ENCODE measurements around the gene TBCA. TPM values are rescaled to one million over a fixed set of nuclear protein-coding genes. Genes with fewer than 3 reads are reported as not detected.

The TBCA gene
- total and polyA plus RNA-seq, 2 donors (not counting 3 experiments of a cell fraction or from before 2014, with no cell fraction given): 48.2 to 206 TPM

DNA sequence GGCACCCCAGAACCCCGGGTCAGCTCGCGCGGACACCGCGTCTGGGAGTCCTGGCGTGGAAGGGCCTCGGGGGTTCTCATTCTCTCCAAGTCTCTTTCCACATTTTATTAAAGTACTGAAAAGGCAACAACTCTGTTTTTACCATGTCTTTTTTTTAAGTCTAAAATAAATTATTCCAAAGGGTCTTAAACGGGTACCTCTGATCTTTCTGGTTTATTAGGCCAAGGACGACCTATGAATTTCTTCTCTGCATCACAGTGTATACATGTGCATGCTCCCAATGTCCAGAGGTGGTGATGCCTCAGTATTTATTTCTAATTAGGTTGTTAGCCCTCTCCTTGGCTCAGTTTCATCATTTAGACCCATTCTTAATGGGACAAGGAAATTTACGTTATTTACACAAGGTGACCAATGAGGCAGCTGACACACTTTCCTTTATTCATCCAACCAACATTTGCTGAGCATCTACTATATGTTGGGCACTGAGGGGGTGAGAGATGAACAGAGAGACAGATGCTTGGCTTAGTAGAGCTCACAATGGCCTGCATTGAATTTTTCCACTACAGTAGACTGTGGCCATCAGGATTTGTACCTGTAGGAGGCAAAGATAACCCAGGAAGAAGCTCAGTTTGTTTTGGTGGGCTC is 130.0 kb downstream of the TBCA start:
- Histone ChIP-seq H3K4me3 (replicated peaks in 1 of 3; ENCODE audit: insufficient read depth in 1 of 3, low read depth in 1 of 3, low read length in 3 of 3) (no peak overlapping the region), H3K4me2 (ENCODE audit: insufficient read depth, low read length) (no peak overlapping the region), H3K4me1 (ENCODE audit: control insufficient read depth, extremely low read depth, insufficient read depth, low read length) (peaks cover 5% of the 10 kb centered on the region), H3K9me3 (replicated peaks; ENCODE audit: control insufficient read depth, insufficient read depth, low read length) (no peaks in the 10 kb centered on the region), H3K9me1 (replicated peaks; ENCODE audit: control insufficient read depth, extremely low read depth, insufficient read depth, low read length) (no peaks in the 10 kb centered on the region), H3K36me3 (ENCODE audit: control insufficient read depth in 2 of 2, extremely low read depth in 1 of 2, insufficient read depth in 2 of 2, low read length in 2 of 2) (no peaks in the 10 kb centered on the region), H3K27me3 (ENCODE audit: control insufficient read depth in 2 of 2, insufficient read depth in 2 of 2, low read length in 2 of 2) (peaks cover 65 to 92% of the 10 kb centered on the region in 2 experiments), H3K27ac (ENCODE audit: insufficient read depth, low read depth, low read length) (no peak overlapping the region), H3K79me2 (ENCODE audit: control insufficient read depth, insufficient read depth, low read length) (no peaks in the 10 kb centered on the region), H2AFZ (ENCODE audit: low read depth, low read length) (no peak overlapping the region), H4K20me1 (replicated peaks; ENCODE audit: control insufficient read depth, extremely low read depth, insufficient read depth, low read length) (peaks cover 2% of the 10 kb centered on the region), H3K9ac (replicated peaks; ENCODE audit: extremely low read depth, insufficient read depth, low read length) (no peak overlapping the region)
- ChIA-PET POLR2A (no interaction called here), CTCF (interaction anchor here (0.9 to 2.4 kb wide), 11 partner anchors 9 to 654 kb away, joined by 3 to 8 read pairs (median 4); no protein-coding TSS in a partner anchor)
- no TSS peak for BruUV-seq (replicated peaks)
- FAIRE-seq: no peak
- DNase-seq (ENCODE audit: low read depth, low spot score): no peak
- dilution Hi-C loops (cut with MboI; ENCODE audit: extremely low pct_ligation_motif_present, low sequenced_read_pairs): no loop called here
- intact Hi-C loops (cut with micrococcal nuclease): loop anchor here (1.0 to 10.0 kb wide), 6 partner anchors 15 to 649 kb away; partner anchors contain the start of genes AP3B1 and TBCA
- TF ChIP-seq EZH2 (IDR thresholded peaks at IDR 0.05; ENCODE audit: borderline replicate concordance, low read depth, low read length, severe bottlenecking): peak; percentile 15
- no peak for TF ChIP-seq FOS (IDR thresholded peaks at IDR 0.05; ENCODE audit: borderline replicate concordance, insufficient read depth, low read length)

DNA sequence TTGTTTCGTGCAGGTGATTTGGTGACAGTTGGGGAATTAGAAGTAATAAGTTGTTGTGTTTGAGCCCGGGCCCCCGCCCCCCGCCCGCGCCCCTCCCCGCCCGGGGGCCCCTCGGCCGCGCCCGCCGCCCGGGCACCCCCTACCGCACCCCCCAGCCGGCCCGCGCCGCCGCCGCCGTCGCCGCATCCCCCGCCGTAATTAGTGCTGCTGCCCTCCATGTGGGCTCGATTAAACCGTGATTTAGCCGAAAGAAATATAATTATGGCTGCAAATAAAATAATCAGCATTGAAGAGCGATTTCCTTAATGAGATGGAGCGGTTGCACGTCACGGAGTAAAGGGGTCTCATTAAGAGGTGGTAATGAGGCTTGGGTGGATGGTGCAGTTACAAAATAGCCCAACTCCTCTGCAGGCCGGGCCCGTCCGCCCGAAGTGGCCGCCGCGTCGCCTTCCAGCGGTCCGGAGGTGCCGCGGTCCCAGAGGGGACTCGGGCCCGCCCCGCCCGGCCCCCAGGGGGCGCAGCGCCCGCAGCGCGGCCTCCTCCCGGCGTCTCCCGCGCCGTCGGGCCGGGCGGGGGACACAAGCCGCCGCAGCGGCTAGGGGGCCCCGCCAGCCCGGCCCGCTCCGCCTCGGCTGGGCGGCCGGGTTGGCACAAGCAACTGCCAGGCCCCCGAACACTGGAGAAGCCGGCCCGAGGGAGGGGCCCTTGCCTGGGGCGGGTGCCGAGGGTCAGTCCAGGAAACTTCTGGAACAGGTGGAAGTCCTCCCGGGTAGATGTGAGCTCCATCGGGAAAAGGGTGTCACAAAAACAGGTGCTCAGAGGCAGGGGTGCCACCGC is 130.8 kb downstream of the TBCA start:
- H3K36me3 ChIP-seq (ENCODE audit: control insufficient read depth in 2 of 2, extremely low read depth in 1 of 2, insufficient read depth in 2 of 2, low read length in 2 of 2): no peaks in the 10 kb centered on the region
- no peak for FAIRE-seq
- no peak overlapping the region for H3K27ac ChIP-seq (ENCODE audit: insufficient read depth, low read depth, low read length)
- TF ChIP-seq, protein P1, sequence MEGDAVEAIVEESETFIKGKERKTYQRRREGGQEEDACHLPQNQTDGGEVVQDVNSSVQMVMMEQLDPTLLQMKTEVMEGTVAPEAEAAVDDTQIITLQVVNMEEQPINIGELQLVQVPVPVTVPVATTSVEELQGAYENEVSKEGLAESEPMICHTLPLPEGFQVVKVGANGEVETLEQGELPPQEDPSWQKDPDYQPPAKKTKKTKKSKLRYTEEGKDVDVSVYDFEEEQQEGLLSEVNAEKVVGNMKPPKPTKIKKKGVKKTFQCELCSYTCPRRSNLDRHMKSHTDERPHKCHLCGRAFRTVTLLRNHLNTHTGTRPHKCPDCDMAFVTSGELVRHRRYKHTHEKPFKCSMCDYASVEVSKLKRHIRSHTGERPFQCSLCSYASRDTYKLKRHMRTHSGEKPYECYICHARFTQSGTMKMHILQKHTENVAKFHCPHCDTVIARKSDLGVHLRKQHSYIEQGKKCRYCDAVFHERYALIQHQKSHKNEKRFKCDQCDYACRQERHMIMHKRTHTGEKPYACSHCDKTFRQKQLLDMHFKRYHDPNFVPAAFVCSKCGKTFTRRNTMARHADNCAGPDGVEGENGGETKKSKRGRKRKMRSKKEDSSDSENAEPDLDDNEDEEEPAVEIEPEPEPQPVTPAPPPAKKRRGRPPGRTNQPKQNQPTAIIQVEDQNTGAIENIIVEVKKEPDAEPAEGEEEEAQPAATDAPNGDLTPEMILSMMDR (IDR thresholded peaks at IDR 0.05; ENCODE audit: extremely low read depth in 1 of 2, insufficient read depth in 1 of 2, low read depth in 1 of 2, low read length in 2 of 2): peak; percentile 51 to 63
- no peak for TF ChIP-seq MYC (IDR thresholded peaks at IDR 0.05; ENCODE audit: low read depth, low read length)
- no peak for DNase-seq (ENCODE audit: low read depth, low spot score)
- ChIA-PET POLR2A (no interaction called here), CTCF (interaction anchor here (0.9 to 2.4 kb wide), 10 partner anchors 8 to 655 kb away, joined by 3 to 8 read pairs (median 4); no protein-coding TSS in a partner anchor)
- no peaks in the 10 kb centered on the region for H3K79me2 ChIP-seq (ENCODE audit: control insufficient read depth, insufficient read depth, low read length)
- peaks cover 69 to 94% of the 10 kb centered on the region in 2 experiments for H3K27me3 ChIP-seq (ENCODE audit: control insufficient read depth in 2 of 2, insufficient read depth in 2 of 2, low read length in 2 of 2)
- H4K20me1 ChIP-seq (replicated peaks; ENCODE audit: control insufficient read depth, extremely low read depth, insufficient read depth, low read length): peaks cover 2% of the 10 kb centered on the region
- H3K9me3 ChIP-seq (replicated peaks; ENCODE audit: control insufficient read depth, insufficient read depth, low read length): no peaks in the 10 kb centered on the region
- intact Hi-C loops (cut with micrococcal nuclease): loop anchor here (1.0 to 10.0 kb wide), 6 partner anchors 15 to 649 kb away; partner anchors contain the start of genes AP3B1 and TBCA
- BruUV-seq (replicated peaks): no TSS peak
- dilution Hi-C loops (cut with MboI; ENCODE audit: extremely low pct_ligation_motif_present, low sequenced_read_pairs): no loop called here
- H3K9ac ChIP-seq (replicated peaks; ENCODE audit: extremely low read depth, insufficient read depth, low read length): no peak overlapping the region
- peak overlapping the region; percentile 63 for H2AFZ ChIP-seq (ENCODE audit: low read depth, low read length)
- peaks cover 5% of the 10 kb centered on the region for H3K4me1 ChIP-seq (ENCODE audit: control insufficient read depth, extremely low read depth, insufficient read depth, low read length)
- no peak overlapping the region for H3K4me3 ChIP-seq (replicated peaks in 1 of 3; ENCODE audit: insufficient read depth in 1 of 3, low read depth in 1 of 3, low read length in 3 of 3)
- H3K9me1 ChIP-seq (replicated peaks; ENCODE audit: control insufficient read depth, extremely low read depth, insufficient read depth, low read length): no peaks in the 10 kb centered on the region
- H3K4me2 ChIP-seq (ENCODE audit: insufficient read depth, low read length): peak overlapping the region; percentile 53

Data from endothelial cell of umbilical vein (primary cell).